ENCODE results near the gene GNGT2.

GNGT2 gene

DNA sequence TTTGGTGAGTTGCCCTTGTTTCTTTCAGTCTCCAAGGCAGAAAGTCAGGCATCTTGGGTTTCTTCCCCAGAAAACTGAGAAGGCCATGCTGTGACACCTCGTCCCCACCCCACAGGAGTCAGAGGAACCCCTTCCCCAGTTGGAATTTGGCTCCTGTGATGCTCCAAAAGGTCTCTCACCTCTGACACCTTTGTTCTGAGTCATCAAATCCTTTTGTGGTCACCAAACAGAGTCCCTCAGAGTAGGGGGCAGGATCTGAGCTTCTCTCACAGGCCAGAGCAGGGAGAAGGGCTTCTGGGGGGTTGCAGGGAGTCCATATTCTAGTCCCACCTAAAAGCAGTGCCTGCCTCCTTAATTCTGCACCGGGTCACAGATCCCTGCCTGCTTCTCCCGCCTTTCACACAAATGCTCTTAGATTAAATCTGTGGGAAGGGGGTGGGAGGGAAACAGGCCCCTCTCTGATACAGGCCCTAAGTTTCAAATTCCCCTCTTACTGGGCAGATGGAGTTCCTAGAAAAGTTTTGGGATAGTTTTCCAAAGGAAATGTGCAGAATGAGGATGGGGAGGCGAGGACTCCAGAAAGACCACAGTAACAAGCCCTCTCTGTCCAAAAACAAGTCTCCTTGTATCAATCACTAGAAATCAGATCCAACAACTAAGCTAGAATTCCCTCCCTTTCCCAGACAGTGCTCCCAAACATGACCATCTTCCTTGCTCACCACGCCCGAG lies 18.9 kb upstream of the GNGT2 start:
- DNase-seq = no peak

DNA sequence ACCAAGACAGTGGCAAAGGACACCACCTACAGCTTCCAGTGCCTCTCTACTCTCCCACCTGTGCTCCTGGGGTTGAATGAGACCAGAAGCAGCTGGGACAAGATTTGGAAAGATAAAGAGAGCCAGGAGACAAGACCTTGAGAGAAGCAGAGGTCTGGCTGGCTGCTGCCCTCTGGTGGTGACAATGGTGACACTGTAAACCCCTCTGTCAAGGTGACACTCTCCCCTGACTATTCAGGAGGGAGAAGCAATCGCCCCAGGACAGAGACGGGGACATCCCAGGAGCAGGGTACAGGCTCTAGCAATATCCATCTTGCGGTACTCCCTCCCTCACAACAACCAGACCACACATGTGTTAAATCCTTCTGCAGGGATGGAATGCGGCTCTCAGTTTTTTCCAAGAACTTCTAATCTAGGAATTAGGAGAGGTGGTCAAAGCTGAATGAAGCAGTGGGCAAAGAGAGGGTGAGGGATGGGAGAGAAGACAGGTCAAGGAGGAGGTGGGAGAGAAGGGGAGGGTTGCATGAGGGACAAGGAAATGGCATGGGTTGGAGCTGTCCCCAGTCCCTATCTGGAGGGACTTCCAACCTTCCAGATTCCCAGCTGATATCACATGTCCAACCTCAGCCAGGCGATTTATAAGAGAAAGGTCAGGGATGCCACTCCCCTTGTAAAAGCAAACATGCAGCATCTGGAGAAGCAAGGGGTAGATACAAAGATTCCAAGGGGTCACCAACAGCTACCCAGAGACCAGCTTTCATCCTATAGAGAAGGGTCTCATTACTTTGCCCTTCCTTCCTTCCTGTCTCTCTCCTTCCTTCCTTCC lies 17.3 kb upstream of the GNGT2 start:
- peak; percentile 53 for DNase-seq

DNA sequence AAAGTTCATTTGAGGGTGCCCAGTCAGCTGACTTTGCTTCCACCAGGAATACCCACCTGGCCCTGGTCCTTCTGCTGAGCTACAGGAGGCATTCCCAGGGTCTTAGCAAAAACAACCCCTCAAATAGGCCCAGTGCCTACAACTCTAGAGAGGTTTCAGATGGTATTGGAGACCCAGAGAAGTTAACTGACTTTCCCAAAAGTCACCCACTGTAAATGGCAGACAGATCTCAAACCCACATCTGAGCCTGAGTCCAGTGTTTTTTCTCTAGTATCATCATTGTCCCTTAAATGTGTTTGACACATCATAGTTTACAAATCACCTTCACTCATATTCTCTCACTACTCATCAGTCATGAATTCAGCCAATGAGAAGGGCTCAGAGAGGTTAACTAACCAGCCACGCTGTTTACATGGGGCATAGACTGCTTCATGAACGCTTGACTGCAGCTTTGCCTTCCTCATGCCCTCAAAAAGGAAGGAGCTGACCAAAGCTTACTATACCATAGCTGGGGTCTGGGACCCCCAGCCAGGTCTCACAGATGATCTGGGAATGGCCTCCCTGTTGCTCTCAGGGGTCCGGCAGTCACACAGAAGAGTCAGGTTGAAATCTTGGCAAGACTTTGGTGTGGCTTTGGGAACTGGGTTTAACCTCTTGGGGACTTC lies 16.5 kb upstream of the GNGT2 start:
- no peak for DNase-seq

DNA sequence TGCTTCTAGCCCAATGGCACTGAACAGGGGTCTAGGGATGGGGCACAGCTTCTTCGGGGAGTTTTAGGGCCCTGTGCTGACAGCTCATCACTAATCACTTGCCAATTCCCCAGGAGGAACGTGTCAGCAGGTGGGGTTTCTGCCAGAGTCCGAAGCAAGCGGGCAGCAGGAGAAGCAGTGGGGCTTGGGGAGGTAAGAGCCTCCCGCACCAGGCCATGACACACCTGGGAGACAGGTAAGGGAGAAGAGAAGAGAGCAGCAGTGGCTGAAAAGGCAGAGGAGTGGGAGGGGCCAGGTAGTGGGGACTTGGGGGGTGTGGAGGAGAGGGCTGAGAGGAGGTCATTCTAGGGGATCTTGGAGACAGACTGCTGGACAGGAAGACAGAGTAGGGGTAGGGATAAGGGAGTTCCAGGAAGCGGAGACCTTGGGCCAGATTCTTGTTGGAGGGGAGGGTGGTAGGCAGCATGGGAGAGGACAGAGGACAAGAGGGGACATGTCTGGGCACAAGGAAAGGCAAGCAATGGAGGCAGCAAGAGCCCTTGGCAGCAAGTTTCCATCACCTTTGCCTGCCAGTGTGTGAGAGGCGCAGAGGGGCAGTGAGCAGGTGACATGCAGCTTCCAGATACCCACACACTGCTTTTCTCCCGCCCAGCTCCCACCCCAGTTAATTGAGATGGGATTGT lies 15.3 kb upstream of the GNGT2 start:
- DNase-seq = no peak

DNA sequence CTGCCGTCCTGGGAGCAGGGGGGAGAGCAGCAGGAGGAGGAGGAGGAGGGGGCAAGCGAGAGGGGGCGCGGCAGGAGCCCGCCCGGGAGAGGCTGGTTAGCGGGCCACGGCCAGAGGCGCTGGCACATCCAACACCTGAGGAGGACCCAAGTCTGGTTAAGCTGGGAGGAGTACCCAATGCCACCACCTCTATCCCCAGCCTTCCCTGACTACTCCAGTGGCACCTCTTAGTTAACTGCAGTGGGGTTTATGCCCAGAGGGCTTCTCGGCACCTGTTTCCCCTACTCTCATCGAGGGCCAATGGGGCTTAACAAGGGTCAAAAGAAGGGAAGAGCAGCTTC lies 14.6 kb upstream of the GNGT2 start:
- no peak for DNase-seq

DNA sequence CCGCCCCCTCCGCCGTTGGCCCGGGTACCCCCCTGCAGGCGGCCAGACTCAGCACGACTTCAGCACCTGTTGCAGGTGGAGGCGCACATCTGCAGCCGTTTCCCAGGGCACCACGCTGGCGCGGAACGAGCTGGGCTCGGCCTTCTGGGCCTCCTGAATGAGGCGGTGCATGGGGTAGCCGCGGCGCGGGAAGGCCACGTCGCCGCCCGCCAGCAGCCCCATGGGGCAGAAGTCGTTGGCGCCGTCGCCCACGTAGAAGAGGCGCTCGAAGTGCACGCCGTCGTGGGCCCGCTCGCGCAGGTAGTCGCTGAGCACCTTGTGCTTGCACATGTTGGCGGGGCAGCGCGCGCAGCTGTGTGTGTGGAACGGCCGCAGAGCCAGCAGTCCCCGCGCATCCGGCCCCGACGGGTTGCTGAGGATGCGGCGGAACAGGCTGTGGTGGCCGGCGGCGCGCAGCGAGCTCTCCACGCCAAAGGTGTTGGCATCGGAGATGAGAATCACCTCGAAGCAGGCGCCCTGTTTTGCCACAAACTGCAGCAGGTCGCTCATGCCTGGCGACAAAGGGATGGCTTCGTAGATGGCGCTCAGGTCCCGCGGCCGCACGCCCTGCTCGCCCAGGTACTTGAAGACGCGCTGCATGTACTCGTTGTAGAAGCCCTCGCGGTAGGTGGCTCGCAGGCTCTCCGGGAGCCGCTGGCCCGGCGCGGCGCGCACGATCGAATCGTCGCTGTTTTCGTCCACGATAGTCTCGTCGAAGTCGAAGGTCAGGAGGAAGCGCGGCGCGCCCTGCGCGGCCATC lies 14.0 kb upstream of the GNGT2 start:
- peak; percentile 18 for DNase-seq

DNA sequence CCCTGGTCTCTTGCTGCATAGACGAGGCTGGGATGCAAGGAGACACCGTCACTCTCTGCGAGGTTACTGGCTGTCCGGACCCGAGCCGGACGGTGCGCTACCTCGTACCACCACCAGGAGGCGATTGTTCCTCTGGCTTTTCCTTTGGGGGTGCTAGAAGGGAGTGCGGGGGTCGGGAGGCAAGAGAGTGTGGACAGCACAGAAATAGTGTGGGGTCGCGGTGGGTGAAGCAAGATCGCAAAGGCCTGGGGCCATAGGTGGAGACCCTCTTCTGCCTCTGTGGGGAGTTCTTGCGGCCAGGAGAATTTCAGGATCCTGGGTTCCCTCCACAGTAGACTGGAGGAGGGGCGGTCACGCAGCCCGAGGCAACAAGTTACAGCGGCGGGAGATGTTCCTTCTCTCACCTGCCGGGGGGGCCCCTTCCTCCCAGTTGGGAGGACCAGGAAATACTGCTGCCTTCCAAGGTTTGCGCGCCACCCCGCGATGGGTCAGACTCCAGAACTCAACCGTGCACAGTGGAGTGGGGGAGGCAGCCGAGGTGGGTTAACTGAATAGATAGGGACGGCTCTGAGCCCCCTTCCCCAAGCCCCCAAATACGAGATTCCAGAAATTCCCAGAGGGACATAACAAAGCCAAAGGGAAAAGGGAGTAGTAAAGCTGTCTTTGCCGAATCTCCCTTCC lies 13.3 kb upstream of the GNGT2 start:
- DNase-seq = no peak

DNA sequence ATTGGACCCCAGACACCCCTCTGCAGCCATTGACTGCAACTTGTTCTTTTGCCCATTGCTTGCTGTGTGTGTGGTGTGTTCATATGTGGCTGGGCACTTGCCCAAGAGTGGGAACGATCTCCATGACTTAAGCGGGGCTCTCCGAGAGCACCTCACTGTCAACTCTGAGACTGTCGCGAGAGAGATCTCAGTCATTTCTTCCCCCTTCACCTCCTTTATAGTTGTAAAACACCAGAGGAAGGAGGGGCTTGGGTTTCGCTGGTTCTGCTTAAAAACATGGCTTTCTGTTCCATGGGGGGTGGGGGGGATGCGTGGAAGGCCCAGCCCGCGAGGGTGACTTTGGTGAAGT lies 12.8 kb upstream of the GNGT2 start:
- no peak for DNase-seq

DNA sequence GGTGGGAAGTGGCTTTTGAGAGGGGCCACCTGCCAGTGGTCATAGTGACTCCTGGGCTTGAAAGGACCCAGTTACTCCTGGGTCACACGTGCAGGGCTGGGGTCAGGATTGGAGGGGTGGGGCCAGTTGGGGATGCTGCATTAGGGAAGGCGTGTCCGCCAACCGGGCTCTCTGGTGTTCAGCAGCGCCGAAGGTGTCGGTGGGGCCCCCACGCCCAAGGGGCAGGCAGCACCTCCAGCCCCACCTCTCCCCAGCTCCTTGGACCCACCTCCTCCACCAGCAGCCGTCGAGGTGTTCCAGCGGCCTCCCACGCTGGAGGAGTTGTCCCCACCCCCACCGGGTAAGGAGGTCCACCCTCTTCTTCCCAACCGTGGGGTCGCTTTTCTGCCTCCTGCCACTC lies 9.6 kb upstream of the GNGT2 start:
- DNase-seq = no peak

DNA sequence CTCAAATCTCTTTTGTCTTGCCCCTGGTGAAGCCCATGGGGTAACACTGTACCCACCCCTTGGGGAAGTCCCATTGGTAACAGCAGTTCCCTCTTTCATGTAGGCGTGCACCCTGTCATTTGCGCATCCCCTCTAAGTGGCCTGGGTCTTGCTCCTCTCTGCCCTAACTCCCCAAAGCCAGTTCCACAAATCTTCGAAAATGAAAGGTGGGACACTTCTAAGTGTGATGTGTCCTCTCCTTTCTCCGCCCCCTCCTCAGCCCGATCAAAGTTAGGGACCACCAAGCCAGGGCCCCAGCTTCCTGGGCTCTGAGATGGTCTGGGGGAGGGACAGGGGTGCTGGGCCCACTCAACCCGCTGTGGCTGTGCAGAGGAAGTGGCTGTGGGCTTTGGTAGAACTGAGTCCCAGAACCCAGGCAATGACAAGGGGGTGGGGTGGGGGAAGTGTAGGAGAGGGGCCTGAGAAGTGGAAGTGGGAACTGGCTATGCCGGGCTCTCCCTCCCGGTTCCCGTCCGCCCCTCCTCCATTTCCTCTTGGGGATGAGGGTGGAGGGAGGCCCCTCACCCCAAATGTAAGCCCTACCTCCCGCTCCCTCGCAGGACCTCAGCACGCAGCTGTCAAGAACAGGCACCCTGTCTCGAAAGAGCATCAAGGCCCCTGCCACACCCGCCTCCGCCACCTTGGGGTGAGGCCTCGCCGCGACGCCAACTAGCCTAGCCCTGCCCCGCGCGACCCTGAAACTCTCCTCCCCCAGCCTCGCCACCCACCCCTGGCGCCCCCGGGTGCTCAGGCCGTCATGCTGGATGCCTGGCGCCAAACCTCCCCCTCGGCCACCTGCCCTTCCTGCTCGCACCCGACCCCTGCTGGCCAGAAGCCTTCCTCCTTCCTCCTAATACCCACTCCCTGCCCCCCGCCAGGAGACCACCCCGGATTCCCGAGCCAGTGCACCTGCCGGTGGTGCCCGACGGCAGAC lies 8.9 kb upstream of the GNGT2 start:
- DNase-seq = no peak

DNA sequence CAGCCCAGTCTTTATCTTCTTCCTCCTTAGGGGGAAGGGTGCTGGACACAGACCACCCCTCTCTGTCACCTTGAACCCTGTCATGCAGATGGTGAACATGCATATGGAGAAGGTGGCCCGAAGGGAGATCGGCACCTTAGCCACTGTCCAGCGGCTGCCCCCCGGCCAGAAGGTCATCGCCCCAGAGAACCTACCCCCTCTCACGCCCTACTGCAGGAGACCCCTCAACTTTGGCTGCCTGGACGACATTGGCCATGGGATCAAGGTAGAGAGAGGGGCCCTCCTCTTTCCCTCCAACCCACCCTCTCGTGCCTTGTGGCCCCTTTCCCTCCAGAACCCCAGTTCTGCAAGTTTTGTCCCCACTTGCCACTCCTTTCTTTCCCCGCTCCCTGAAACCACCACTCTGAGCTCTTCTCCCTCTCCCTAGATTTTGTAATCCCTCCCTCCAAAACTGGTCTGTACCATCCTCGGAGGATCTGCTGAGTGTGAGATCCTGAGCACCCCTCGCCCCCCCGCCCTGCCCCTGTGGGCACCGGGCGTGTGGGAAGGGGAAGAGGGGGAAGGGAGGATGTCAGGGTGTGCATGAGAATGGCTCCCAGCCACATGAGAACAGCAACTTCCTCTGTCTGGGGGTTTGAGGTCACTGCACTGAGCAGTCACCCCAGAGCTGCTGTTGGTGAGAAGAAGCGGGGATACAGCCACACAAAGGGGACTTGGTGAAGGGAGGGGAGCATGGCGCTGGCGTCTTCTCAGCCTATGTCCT lies 7.5 kb upstream of the GNGT2 start:
- no peak for DNase-seq

DNA sequence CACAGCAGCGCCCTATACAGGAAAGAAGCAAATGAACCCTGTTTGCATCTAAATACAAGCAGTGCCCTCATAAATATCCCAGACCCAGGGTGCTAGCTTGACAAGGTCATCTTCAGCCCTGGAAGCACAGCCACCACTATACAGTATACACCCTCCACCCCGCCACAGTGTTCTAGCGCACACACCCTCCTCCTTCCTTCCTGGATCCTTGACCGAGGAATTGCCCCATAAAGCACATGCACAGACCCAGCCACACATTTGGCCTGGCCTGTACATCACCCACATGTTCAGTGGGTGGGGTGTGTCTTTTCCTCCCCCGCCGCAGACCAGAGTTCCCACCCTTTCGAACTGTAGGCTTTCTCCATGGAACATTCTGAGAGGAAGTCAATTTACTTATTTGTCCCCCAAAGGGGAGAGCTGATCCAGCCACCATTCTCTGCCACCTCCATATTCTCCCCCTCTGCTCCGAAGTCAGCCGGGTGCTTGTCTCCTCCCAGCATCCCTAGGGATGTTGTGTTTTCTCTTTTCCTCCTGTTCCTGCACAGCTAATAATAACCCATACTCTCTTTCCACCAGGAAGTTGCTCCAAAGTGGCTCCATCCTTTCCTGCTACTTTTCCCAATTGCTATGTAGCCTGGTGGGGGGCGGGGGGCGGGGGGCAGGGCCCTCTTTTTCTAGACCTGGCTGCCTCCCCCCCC lies 6.7 kb upstream of the GNGT2 start:
- no peak for DNase-seq

DNA sequence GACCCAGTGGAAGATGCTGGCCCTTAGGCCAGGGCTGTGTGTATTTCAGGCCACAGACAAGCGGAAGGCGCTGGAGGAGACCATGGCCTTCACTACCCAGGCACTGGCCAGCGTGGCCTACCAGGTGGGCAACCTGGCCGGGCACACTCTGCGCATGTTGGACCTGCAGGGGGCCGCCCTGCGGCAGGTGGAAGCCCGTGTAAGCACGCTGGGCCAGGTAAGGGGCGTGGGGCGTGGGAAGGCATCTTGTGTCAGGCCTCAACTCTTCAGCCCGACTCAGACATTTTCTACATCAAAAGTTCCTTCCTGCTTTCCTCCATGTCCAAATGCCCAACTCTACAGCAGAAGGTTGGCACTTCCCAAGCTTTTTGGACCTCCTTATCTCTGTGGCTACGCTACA lies 6.1 kb upstream of the GNGT2 start:
- no peak for DNase-seq

DNA sequence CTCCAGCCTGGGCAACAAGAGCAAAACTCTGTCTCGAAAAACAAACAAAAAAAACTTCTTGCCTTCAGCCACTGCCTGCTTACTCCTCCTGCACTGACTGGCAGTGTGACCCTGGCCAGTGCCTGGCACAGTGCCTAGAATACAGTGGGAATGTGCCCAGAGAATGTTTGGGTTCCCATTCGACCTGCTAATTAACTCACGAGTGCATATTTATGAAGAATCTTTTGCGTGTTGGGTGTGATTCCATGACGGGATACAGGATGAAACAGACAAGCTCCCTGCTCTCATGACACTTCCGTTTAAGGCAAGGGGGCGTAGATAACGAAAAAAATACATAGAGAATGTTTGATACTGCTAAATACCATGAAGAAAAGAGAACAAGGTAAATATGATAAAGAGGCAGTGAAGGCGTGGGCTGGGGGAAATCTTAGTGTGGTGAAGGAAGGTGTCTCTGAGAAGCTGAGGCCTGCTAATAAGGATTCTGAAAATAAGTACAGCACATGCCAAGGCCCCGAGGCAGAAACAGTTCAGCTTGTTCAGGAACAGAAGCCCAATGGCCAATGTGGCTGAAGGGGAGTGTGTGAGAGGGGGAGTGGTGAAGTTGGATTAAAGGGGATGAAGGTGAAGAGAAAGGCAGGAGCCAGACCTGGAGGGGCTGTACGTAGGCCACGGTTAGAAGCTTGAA lies 4.4 kb upstream of the GNGT2 start:
- DNase-seq = no peak

DNA sequence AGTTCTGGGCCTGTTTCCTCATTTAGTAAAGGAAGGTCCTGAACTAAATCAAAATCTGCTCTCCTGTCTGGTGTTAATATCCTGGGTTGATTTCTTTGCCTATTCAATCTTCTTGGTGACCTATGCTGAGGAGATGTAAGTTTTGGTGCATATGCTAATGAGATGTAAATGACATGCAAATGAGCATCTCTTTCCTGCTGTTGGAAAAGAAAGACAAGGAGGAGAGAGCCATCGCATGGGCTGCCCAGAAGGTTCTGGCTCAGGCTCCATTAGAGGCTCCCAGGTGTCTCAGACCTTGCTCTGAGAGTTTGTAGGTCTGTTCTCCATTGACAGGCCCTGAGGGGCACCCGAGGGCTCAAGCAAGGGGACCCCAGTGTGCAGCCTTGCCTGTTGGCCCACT lies 3.5 kb upstream of the GNGT2 start:
- DNase-seq = no peak

DNA sequence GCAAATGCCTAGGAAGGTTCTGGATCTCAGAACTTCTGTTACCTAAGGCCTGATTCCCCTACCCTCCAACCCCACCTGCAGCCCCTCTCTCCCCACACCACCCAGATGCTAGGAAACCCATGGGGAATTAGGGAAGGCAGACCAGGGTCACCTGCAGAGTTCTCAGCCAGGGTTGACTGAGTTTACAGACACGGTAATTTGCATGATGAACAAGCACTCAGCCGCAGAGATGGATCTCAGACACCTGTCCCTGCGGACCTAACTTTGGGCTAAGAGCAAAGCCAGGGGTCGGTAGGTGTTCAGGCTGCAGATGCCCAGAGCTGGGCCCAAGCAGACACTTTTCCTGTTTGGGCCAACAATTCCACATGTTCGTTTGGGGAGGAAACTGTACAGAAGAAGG lies 3.0 kb upstream of the GNGT2 start:
- no peak for DNase-seq

DNA sequence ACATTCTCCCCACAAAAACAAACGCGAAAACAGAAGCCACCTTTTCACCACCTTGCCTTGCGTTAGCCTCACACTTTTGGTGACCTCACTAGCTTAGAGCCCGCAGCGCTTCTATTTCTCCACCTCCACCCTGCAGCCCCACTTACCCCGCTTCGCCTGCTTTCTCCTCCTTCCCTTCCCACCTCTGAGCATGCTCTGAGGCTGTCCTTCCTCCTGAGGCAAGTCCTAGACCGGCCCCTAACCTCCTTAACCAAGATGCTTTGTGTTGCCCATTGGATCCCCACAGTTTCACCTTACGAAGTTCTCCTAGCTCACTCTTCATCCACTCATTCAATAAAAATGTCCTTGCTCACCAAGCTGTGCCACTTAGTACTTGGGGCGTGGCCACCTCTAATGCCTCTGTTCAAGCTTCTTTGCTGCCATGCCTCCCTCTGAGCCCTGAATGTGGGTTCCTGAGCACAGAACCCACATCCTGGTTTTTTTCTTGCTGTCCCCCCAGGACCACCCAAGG lies 1.3 kb downstream of the GNGT2 start:
- DNase-seq = no peak

DNA sequence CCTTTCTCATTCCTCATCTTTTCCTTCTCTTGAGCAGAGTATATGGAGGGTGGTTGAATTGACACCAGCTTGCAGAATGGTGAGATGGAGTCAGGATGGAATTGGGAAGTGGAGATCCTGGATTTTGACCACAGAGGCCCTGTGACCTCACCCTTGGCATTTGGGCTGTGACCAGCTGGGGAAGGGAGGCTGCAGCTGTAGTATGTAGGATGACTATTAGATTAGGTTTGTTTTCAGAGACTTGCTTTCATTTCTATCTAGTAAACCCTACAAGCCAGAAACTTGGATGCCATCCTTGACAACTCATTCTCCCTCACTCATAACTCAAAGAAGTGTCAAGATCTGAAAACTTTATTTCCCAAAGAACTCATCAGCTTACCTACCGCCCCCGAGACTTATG lies 5.9 kb downstream of the GNGT2 start:
- no peak for DNase-seq

DNA sequence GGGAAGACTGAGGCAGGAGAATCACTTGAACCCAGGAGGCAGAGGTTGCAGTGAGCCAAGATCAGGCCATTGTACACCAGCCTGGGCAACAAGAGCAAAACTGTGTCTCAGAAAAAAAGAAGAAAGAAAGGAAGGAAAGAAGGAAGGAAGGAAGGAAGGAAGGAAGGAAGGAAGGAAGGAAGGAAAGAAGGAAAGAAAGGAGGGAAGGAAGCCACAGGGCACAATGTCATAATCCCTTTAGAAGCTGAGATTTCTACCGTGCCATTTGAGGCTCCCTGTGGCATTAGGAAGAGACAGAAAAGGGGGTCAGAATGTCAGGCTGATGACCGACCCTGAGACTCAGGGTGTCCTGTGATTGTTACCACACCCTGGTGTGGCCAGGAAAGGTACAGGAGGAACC lies 6.6 kb downstream of the GNGT2 start:
- DNase-seq = no peak

Data from NCI-H2171 treated with DMSO at 0.1 percent for 48 hours (cell line).